Measurements from ENCODE around the gene ULBP1. TPM values are rescaled to one million over a fixed set of nuclear protein-coding genes. Genes with fewer than 3 reads are reported as not detected.
"Not testable (repeated sequence)": the region's sequence is repeated elsewhere in the genome, so short reads cannot be mapped to it uniquely, and the experiment has no call there.

Gene ULBP1, protein sequence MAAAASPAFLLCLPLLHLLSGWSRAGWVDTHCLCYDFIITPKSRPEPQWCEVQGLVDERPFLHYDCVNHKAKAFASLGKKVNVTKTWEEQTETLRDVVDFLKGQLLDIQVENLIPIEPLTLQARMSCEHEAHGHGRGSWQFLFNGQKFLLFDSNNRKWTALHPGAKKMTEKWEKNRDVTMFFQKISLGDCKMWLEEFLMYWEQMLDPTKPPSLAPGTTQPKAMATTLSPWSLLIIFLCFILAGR
- 1 to 10 TPM; 1.8 to 2.2 TPM for total RNA-seq

DNA sequence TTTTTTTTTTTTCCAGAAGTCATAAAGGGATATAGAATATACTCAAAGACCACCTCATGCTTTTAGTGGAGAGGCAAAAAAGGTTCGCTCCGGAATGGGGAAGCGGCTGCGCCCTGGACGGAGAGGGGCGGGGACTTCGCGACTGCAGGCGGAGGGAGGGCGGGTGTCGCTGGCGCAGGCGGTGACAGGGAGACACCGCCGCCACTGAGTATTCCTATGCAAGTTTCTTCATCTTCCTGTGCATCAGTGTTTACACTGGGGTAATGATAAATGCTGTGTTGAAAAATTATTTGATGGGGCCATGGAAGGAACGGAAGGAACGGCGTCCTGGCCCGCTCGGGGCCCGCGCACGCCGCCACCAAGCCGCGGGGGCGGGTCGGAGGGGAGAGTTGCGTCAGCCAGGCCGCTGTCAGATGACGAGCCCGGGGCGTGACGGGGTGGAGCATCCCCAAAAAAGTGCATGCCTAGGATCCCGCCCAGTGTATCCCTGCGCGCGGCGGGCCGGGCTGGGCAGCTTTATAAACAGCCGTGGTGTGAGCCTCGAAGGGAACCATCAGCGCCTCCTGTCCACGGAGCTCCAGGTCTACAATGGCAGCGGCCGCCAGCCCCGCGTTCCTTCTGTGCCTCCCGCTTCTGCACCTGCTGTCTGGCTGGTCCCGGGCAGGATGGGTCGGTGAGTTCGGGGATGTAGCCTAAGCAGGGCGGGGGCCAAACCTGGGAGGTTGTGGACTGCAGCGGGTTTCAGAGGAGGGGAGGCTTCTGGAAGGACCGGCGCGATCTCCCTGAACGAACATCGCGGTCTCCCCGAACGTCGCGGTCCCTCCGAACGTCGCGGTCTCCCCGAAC, at the start of gene ULBP1:
Gene ULBP1 (plus strand): TSS at position 482 of the 846 bp plus-strand sequence. CDS start 107 bp downstream, at position 589.
- peak; percentile 91 for DNase-seq
- intact Hi-C loops (cut with micrococcal nuclease), result loop anchor here (1.0 to 2.0 kb wide), 5 partner anchors 22 to 53 kb away; no protein-coding TSS in a partner anchor
- CTCF ChIA-PET, result no interaction called here
- Mint-ChIP-seq H3K36me3 (peaks cover 2% of the 10 kb centered on the region), H3K9me3 (no peaks in the 10 kb centered on the region), H3K4me1 (ENCODE audit: low read depth) (peaks cover 29% of the 10 kb centered on the region), H3K27ac (peak within 1 kb of the TSS; percentile 70), H3K4me3 (peak within 1 kb of the TSS; percentile 86), H3K27me3 (peaks cover 75% of the 10 kb centered on the region)
- POLR2A ChIA-PET, result interaction anchor here (0.9 kb wide), 1 partner anchor 28 kb away, joined by 3 read pairs; no protein-coding TSS in a partner anchor

DNA sequence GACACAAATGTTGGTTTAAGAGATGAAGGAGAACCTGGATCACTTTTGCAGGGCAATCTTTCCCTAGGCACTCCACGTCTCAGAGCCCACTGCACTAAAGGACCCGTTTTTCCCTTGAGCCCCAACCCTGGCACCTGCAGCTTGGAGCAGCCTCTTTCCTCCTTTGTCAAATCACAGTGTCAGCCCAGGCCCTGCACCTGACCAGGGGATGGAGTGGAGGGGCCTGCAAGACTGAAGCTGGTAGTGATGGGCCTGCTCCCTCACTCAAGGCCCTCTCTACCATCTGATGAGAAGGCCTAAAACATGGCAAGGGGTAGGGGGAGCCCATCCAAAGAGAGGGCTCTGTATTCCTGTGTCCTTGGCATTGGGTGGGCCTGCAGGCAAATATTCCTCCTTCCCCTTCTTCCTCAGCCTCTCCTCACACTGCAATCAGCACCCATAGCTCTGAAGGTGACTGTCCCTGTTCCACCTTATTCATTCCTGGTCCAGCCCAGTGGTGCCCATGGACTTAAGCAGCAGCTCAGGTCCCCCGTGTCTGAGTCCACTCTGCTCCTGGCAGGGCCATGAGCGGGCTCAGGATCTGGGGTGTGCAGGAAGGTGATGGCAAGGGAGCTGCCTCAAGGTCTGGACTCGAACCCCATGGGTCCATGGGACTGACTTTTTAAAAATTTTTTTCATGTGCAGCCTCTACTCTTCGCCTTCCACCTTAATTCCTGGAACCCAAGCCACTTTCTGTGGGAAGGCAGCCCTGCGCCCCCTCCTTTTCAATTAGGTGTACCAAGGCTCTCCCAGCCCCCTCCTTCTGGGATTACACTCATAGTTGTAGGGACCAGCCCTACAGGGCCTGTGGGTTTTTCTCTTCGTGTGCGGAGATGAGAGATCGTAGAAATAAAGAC, 47.5 kb upstream of the ULBP1 start:
- Mint-ChIP-seq H3K27ac (no peak overlapping the region), H3K4me1 (ENCODE audit: low read depth) (no peaks in the 10 kb centered on the region), H3K27me3 (peaks cover 24% of the 10 kb centered on the region), H3K36me3 (no peaks in the 10 kb centered on the region), H3K4me3 (no peak overlapping the region), H3K9me3 (no peaks in the 10 kb centered on the region)
- ChIA-PET POLR2A (no interaction called here), CTCF (no interaction called here)
- intact Hi-C loops (cut with micrococcal nuclease), result no loop called here
- no peak for DNase-seq

DNA sequence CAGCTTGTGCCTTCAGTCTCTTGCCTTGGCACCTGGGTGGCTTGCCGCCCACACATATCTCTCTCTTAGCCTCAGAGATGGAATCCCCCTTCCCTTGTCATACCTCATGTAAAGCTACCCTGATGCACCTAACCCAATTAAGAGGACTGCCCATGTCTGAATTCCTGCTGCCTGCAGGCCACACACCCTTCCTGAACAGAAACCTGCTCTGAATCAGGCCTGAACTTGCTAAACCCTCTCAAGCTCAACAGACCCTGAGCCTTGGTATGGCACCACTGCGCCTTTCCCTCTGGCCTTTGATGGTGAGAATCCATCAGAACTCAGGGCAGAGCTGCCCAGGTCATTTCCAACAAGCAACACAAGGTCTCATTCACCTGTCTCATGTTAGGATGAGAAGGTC, 46.1 kb upstream of the ULBP1 start:
- Mint-ChIP-seq H3K4me1 (ENCODE audit: low read depth) (peaks cover 6% of the 10 kb centered on the region), H3K27me3 (peaks cover 33% of the 10 kb centered on the region), H3K9me3 (no peaks in the 10 kb centered on the region), H3K27ac (no peak overlapping the region), H3K4me3 (no peak overlapping the region), H3K36me3 (no peaks in the 10 kb centered on the region)
- POLR2A ChIA-PET, result no interaction called here
- no peak for DNase-seq
- CTCF ChIA-PET, result no interaction called here
- intact Hi-C loops (cut with micrococcal nuclease), result no loop called here

DNA sequence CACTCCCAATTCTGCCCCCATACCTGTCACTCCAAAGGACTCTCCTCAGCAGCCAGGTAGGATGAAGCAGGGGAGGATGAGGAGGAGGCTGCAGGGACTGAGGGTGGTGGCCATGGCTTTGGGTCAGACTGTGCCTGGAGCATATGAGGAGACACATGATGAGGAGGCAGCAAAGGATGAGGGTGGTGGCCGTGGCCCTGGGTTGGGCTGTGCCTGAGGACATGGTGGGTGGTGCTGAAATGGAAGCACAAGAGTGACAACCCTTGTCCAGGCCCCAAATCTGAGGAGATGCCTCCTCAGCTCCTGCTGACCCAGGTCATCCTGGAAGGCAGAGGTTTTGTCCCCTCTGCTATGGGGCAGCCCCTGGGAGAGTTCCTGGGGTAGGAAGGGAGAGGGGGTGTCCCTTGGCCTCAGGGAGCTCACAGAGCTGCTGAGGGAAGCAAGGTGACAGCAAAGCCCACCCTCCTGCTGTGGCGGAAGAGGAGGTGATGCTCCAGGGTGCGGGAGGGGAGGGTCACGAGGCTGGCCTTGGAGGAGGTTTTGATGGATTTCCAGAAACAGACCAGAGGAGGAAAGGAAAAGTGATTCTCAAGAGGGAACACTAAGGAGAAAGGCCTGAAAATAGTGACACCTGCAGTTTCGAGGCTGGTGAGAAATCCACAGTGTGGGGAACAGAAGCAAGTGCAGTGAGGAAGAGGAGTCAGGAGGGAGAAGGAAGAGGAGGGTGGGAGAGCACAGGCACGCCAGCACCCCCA, 45.4 kb upstream of the ULBP1 start:
- Mint-ChIP-seq H3K27me3 (peaks cover 34% of the 10 kb centered on the region), H3K36me3 (no peaks in the 10 kb centered on the region), H3K27ac (no peak overlapping the region), H3K4me3 (no peak overlapping the region), H3K9me3 (no peaks in the 10 kb centered on the region), H3K4me1 (ENCODE audit: low read depth) (peaks cover 13% of the 10 kb centered on the region)
- no peak for DNase-seq
- POLR2A ChIA-PET, result no interaction called here
- intact Hi-C loops (cut with micrococcal nuclease), result no loop called here
- CTCF ChIA-PET, result no interaction called here

DNA sequence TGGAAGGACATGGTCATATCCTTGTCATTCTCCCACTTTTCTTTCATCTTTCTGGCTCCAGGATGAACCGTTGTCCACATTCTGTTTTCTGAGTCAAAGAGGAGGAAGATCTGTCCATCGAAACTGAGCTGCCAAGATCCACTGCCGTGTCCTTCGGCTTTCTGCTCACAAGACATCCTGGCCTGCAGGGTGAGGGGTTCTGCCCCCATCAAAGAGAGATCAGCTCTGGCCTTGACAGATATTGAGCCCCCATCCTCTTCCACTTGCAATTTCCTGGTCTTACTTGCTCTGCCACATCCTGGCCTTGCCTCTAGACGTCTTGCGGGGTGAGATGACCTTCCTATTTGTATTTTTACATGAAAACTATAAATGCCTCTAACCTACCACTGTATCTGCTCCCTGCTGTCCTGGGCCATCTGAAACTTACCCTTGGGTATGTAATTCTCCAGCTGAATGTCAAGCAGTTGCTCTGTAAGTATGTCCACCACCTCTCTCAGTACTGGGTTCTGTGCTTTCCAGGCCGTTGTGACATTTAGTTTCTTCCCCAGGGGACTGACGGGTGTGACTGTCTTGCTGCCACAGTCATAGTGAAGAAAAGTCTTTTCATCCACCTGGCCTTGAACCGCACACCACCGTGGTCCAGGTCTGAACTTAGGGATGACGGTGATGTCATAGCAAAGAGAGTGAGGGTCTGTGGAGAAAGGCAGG, 44.5 kb upstream of the ULBP1 start:
- H3K4me3 Mint-ChIP-seq; CTCF ChIA-PET; POLR2A ChIA-PET; DNase-seq; H3K36me3 Mint-ChIP-seq; H3K9me3 Mint-ChIP-seq; intact Hi-C loops (cut with micrococcal nuclease); H3K27ac Mint-ChIP-seq: not testable (repeated sequence)
- peaks cover 38% of the 10 kb centered on the region for H3K27me3 Mint-ChIP-seq
- peaks cover 18% of the 10 kb centered on the region for H3K4me1 Mint-ChIP-seq (ENCODE audit: low read depth)

DNA sequence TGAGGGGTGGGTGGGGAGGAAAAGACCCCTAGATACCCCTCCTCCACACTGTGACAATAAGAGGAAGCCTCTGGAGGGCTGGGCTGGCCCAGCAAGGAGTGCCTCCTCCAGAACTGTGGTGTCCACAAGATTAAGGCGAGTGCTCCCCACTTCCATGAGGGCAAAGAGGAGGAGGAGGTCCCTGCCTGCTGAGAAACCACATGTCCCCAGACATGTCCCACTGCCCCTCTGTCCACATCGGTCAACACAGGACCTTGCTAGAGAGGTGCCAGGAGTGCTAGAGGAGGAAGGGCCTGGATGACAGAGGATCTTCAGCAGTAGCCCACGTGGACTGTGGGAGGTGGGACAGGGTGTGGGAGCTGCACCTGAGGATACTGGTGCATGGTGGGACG, 43.9 kb upstream of the ULBP1 start:
- H3K27ac Mint-ChIP-seq, result no peak overlapping the region
- peaks cover 44% of the 10 kb centered on the region for H3K27me3 Mint-ChIP-seq
- intact Hi-C loops (cut with micrococcal nuclease), result loop anchor here (5.0 kb wide), 2 partner anchors 203 to 373 kb away; partner anchors contain the start of genes LATS1 and PPIL4
- H3K4me3 Mint-ChIP-seq, result no peak overlapping the region
- ChIA-PET POLR2A (no interaction called here), CTCF (interaction anchor here (0.6 kb wide), 1 partner anchor 1402 kb away, joined by 3 read pairs; no protein-coding TSS in a partner anchor)
- peaks cover 19% of the 10 kb centered on the region for H3K4me1 Mint-ChIP-seq (ENCODE audit: low read depth)
- no peaks in the 10 kb centered on the region for H3K36me3 Mint-ChIP-seq
- H3K9me3 Mint-ChIP-seq, result no peaks in the 10 kb centered on the region
- DNase-seq, result no peak

DNA sequence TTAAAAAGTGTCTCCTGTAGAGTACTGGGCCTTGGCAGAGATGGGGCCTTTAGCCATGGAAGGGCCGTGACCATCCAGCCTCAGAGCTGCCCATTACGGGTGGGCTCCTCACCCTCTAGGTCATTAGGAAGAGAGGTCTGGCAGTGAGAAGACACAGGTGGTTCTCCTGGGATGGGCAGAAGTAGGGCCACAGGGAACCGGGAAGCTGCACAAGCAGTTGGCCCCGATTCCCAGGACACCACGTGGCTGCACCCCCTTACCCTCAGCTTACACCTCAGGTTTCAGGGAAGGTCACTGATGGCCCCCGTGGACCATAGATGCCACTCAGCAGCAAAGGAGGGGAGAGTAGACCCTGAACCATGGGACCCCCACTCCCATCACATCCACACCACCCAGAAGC, 42.4 kb upstream of the ULBP1 start:
- intact Hi-C loops (cut with micrococcal nuclease), result loop anchor here (5.0 kb wide), 2 partner anchors 204 to 374 kb away; partner anchors contain the start of genes LATS1 and PPIL4
- POLR2A ChIA-PET, result no interaction called here
- CTCF ChIA-PET, result interaction anchor here (1.0 kb wide), 1 partner anchor 81 kb away, joined by 3 read pairs; no protein-coding TSS in a partner anchor
- no peaks in the 10 kb centered on the region for H3K36me3 Mint-ChIP-seq
- H3K27me3 Mint-ChIP-seq, result peaks cover 54% of the 10 kb centered on the region
- DNase-seq, result no peak
- no peaks in the 10 kb centered on the region for H3K9me3 Mint-ChIP-seq
- no peak overlapping the region for H3K27ac Mint-ChIP-seq
- no peak overlapping the region for H3K4me3 Mint-ChIP-seq
- peaks cover 24% of the 10 kb centered on the region for H3K4me1 Mint-ChIP-seq (ENCODE audit: low read depth)

DNA sequence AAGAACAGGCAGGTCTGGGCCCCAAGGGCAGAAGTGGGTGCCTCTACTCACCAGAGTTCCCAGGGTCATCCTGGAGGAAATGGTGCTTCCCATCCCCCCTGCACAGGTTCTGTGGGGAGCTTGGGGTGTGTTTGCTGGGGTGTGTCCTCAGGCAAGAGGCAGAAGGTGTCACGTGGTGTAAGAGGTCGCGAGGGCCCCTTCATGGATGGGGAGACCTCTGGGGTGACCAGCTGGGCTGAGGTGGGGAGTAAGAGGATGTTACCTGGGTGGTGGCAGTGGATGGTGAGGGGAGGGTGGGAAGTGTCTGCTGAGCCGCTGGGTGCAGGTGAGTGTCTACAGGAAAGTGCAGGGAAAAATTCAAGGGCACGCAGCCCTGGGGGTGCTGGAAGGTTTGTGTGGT, 41.7 kb upstream of the ULBP1 start:
- DNase-seq, H3K9me3 Mint-ChIP-seq, H3K36me3 Mint-ChIP-seq, CTCF ChIA-PET, H3K27ac Mint-ChIP-seq, POLR2A ChIA-PET: not testable (repeated sequence)
- Mint-ChIP-seq H3K4me3 (peak overlapping the region; percentile 4), H3K4me1 (ENCODE audit: low read depth) (peaks cover 26% of the 10 kb centered on the region), H3K27me3 (peaks cover 58% of the 10 kb centered on the region)
- intact Hi-C loops (cut with micrococcal nuclease), result loop anchor here (5.0 kb wide), 2 partner anchors 205 to 375 kb away; partner anchors contain the start of genes LATS1 and PPIL4

DNA sequence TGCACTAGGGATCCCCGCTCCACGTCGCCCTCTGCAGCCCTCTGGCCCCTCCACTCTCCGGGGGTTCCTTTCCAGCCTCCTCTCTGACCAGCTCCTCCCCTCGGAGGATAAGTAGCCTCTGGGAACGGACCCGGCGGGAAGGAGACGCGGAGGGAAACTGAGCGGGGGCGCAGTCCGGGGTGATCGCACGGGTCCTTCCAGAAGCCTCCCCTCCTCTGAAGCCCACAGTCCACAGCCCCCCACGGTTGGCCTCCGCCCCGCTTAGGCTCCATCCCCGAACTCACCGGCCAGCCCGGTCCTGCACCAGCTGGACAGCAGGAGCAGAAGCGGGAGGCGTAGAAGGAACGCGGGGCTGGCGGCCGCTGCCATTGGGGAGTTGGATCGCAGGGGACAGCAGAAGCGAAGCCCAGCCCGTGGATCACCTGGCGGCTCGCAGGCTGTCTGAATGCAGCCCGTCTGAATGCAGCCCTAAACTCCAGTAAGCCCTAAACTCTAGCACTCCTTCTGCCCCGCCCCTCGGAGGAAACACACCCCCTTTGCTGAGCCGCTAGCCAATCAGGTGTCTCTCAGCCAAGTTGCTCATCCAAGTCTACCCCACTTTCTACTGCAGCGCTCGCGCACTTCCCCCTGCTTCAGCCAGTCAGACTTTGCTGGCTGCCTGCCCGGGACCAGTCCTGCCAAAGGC, 41.0 kb upstream of the ULBP1 start, which contains the start of gene RAET1G:
Gene RAET1G (minus strand): TSS at position 480 of the 685 bp plus-strand sequence. CDS start 111 bp downstream, at position 369.
- H3K4me3 Mint-ChIP-seq, result peak within 1 kb of the TSS; percentile 75
- H3K4me1 Mint-ChIP-seq (ENCODE audit: low read depth), result peaks cover 26% of the 10 kb centered on the region
- ChIA-PET CTCF (no interaction called here), POLR2A (no interaction called here)
- no peaks in the 10 kb centered on the region for H3K36me3 Mint-ChIP-seq
- H3K27me3 Mint-ChIP-seq, result peaks cover 64% of the 10 kb centered on the region
- H3K27ac Mint-ChIP-seq, result no peak within 1 kb of the TSS
- no peaks in the 10 kb centered on the region for H3K9me3 Mint-ChIP-seq
- peak; percentile 91 for DNase-seq
- intact Hi-C loops (cut with micrococcal nuclease), result loop anchor here (5.0 kb wide), 2 partner anchors 205 to 375 kb away; partner anchors contain the start of genes LATS1 and PPIL4

DNA sequence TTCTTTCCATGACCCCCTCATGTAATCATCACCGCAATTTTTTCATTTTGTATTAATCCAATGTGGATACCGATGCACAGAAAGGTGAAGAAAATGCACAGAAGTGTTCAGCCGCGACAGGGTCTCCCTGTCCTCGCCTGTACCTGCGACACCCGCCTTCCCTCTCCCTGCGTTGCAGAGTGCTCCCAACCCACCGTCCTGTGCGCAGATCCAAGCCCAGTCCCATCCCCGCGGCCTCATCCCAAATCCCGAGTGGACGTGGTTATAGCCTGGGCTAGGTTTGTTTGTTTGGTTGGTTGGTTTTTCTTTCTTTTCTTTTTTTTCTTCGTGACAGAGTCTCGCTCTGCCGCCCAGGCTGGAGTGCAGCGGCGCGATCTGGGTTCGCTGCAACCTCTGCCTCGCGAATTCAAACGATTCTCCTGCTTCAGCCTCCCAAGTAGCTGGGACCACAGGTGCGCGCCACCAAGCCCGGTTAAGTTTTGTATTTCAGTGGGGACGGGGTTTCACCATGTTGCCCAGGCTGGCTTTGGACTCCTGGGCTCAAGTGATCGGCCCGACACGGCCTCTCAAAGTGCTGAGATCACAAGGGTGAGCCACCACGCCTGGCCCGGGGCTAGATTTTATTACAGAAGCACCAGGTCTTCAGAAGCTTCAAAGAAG, 40.3 kb upstream of the ULBP1 start:
- intact Hi-C loops (cut with micrococcal nuclease), result loop anchor here (5.0 kb wide), 2 partner anchors 206 to 376 kb away; partner anchors contain the start of genes LATS1 and PPIL4
- no peak for DNase-seq
- POLR2A ChIA-PET, result no interaction called here
- no peak overlapping the region for H3K27ac Mint-ChIP-seq
- H3K36me3 Mint-ChIP-seq, result no peaks in the 10 kb centered on the region
- peaks cover 71% of the 10 kb centered on the region for H3K27me3 Mint-ChIP-seq
- peaks cover 26% of the 10 kb centered on the region for H3K4me1 Mint-ChIP-seq (ENCODE audit: low read depth)
- no peaks in the 10 kb centered on the region for H3K9me3 Mint-ChIP-seq
- CTCF ChIA-PET, result interaction anchor here (1.1 to 2.5 kb wide), 3 partner anchors 87 to 96 kb away, joined by 3 to 30 read pairs (median 4); no protein-coding TSS in a partner anchor
- H3K4me3 Mint-ChIP-seq, result peak overlapping the region; percentile 75
